ENCODE measurements around the gene TOP2A.

DNA sequence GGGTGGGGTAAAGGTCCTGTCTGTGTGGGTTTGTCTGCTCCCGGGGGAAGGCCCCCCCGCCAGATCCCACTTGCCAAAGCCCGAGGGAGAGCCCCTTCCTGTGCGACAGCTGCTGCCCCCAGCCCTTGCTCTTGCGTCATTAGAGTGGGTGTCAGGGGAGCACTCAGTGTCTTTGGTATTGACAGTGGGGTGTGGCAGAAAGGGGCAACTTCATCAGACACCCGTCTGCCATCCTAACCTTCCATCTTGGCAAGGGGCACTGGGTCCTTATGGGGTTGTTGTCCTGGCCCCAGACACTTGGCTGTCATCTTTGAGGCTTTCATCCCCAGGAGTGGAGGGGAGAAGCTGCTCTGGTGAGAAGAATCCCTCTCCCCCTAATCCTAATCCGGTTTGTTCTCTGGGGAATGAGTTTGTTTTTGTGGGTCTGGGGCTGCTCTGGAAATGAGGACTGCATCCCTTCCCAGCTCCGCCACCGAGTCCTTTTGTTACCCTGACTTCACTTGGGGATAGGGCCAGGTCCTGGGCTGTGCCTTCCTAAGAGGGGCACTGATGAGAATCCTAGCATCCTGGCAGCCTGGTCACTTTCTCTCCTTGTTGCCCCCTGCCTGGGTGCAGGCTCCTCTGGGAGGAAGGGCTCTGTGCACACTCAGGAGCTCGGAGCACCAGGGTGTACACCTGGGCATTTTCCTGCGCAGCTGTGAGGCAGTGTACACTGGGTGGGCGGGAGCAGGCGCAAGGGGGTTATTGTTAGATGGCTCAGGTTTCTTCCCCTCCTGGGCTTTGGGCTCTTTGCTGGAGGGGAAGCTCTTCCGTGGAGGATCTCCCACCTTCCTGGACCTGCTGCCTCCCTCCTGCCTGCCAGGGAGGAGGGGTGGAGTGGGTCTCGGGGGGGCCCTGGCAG, 74.2 kb downstream of the TOP2A start:
- TF ChIP-seq, protein P1, sequence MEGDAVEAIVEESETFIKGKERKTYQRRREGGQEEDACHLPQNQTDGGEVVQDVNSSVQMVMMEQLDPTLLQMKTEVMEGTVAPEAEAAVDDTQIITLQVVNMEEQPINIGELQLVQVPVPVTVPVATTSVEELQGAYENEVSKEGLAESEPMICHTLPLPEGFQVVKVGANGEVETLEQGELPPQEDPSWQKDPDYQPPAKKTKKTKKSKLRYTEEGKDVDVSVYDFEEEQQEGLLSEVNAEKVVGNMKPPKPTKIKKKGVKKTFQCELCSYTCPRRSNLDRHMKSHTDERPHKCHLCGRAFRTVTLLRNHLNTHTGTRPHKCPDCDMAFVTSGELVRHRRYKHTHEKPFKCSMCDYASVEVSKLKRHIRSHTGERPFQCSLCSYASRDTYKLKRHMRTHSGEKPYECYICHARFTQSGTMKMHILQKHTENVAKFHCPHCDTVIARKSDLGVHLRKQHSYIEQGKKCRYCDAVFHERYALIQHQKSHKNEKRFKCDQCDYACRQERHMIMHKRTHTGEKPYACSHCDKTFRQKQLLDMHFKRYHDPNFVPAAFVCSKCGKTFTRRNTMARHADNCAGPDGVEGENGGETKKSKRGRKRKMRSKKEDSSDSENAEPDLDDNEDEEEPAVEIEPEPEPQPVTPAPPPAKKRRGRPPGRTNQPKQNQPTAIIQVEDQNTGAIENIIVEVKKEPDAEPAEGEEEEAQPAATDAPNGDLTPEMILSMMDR (conservative IDR thresholded peaks at IDR 0.05 in 1 of 2, IDR thresholded peaks at IDR 0.05 in 1 of 2; ENCODE audit: extremely low read depth in 1 of 2, insufficient read depth in 1 of 2, low read depth in 1 of 2, low read length in 2 of 2) = no peak
- no peak for TF ChIP-seq EZH2 (IDR thresholded peaks at IDR 0.05; ENCODE audit: borderline replicate concordance, low read length)
